ENCODE results near the gene PTPN23. TPM values are rescaled to one million over a fixed set of nuclear protein-coding genes. Genes with fewer than 3 reads are reported as not detected.
A peak's percentile ranks its signal among the peaks of the same experiment; 100 is the strongest.

The PTPN23 gene
- total and polyA plus RNA-seq, 2 experiments from 2014 or later = 14.3 to 48.8 TPM

DNA sequence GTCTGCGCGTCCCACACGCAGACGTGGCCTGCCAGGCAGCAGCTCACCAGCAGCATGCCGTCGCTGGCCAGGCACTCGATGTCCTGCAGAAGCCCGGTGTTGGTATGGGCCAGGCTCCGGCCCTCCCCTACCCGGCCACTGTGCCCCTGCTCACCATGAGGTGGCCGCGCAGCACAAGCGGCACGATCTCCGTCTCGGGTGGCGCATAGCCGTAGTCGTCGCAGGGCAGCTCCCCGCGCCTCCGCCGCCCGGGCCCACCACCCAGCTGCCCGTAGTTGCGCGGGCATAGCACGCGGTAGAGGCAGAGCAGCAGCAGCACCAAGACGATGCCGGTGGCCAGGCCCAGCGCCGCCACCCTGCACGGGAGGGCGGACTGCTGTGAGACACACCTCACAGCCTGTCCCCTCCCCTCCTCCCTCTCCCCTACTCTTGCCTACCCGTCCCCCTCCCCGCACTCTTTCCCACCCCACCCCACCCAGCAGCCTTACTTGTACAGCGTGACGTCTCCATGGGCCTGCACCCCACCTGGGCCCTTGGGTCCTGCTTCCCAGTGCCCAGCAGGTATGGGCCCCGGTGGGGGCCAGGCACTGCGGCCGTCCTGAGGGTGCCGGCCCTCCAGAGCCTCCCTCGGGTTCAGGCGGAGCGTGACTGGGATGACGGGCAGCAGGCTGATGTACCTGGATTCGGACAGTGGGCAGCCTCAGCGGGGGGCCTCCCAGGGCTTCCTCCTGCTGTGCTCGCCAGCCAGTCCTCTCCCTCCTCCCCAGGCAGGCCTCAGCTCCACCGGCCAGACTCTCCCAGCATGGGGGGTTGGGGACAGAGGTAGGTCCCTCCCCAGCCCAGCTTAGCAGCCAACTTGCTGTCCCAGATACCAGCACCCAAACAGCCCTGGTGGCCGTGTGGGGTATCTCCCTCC lies 37.6 kb downstream of the PTPN23 start:
- DNase-seq (ENCODE audit: low spot score) (no peak), ATAC-seq (peak; percentile 3; the same call in 2 of the 3 replicates)
- Histone ChIP-seq H3K4me1 (ENCODE audit: insufficient read depth) (no peaks in the 10 kb centered on the region), H3K79me2 (replicated peaks; ENCODE audit: insufficient read depth) (no peaks in the 10 kb centered on the region), H3F3A (replicated peaks; ENCODE audit: low read depth) (peaks cover 20% of the 10 kb centered on the region), H3K4me2 (no peak overlapping the region), H3K27me3 (ENCODE audit: insufficient read depth) (no peaks in the 10 kb centered on the region), H3K36me3 (ENCODE audit: insufficient read depth) (no peaks in the 10 kb centered on the region; the same call in 1 of the 2 replicates), H3K27ac (ENCODE audit: low read depth) (no peak overlapping the region), H2AFZ (no peak overlapping the region), H3K9me2 (ENCODE audit: insufficient read depth) (no peaks in the 10 kb centered on the region), H4K20me1 (replicated peaks; ENCODE audit: insufficient read depth) (0 out of 2 replicates have a peak, but pooled peaks cover 3% of the 10 kb centered on the region), H3K4me3 (no peak overlapping the region)
- H3K27ac Mint-ChIP-seq = no peak overlapping the region
- H3K27me3 Mint-ChIP-seq (ENCODE audit: insufficient read depth, low read depth, poor library complexity) = peaks cover 29% of the 10 kb centered on the region
- peaks cover 63% of the 10 kb centered on the region for H3K36me3 Mint-ChIP-seq (ENCODE audit: low read depth)
- TF ChIP-seq EZH2 (IDR thresholded peaks at IDR 0.05; ENCODE audit: low read depth, unreplicated experiment) = no peak
- TF ChIP-seq, protein P1, sequence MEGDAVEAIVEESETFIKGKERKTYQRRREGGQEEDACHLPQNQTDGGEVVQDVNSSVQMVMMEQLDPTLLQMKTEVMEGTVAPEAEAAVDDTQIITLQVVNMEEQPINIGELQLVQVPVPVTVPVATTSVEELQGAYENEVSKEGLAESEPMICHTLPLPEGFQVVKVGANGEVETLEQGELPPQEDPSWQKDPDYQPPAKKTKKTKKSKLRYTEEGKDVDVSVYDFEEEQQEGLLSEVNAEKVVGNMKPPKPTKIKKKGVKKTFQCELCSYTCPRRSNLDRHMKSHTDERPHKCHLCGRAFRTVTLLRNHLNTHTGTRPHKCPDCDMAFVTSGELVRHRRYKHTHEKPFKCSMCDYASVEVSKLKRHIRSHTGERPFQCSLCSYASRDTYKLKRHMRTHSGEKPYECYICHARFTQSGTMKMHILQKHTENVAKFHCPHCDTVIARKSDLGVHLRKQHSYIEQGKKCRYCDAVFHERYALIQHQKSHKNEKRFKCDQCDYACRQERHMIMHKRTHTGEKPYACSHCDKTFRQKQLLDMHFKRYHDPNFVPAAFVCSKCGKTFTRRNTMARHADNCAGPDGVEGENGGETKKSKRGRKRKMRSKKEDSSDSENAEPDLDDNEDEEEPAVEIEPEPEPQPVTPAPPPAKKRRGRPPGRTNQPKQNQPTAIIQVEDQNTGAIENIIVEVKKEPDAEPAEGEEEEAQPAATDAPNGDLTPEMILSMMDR (conservative IDR thresholded peaks at IDR 0.05; ENCODE audit: low read depth in 2 of 2) = peak in 1 of 2 experiments; percentile 32; a peak in 2 of 4 replicates
- H3K4me3 Mint-ChIP-seq = no peak overlapping the region
- peaks cover 19% of the 10 kb centered on the region for H3K4me1 Mint-ChIP-seq
- H3K9me3 Mint-ChIP-seq = peaks cover 11% of the 10 kb centered on the region

DNA sequence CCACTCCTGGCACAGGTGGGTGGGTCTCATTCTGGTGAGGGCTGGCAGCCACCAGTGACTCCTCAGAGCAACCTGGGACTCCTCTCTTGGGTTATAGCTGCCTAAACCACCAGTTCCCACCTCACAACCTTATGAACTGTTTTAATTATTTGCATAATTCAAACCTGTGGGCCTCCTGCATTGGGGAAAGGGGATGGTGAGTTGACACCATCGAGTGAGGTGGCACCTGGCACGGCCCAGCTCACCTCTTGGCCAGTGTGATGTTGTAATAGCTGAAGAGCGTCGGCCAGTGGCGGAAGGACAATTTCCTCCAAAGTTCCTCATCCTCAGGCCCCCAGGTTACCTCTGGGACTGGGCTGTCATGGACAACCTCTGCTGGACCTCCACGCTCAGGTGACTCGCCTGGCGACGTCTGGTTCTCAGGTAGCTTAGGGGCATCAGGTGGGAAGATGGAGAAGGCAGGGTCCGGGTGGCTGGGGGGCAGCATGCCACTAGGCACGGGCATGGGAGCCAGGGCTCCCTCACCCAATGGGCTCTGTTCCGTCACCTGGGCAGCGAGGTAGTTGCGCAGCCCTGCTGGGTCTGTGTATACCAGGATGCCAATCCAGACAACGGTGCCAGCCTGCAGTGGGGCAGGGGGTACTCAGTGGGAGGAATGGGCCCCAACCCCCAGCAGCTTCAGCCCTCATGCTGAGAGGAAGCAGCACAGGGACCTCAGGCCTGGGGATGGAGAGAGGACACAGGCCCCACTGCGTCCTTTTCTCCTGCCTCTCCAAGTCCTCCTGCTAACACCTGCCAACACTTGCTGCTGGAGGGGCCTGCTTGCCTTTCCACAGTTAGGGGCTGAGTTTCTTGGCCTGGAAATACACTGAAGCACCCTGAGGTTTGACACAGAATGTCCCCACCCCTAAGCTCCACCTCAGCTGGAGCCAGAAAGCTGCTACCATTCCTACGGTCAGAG lies 38.5 kb downstream of the PTPN23 start:
- H3K36me3 ChIP-seq (ENCODE audit: insufficient read depth) = no peaks in the 10 kb centered on the region; the same call in 1 of the 2 replicates
- no peaks in the 10 kb centered on the region for H3K79me2 ChIP-seq (replicated peaks; ENCODE audit: insufficient read depth)
- no peak overlapping the region for H3K4me3 Mint-ChIP-seq
- no peak for DNase-seq (ENCODE audit: low spot score)
- H3K27me3 ChIP-seq (ENCODE audit: insufficient read depth) = no peaks in the 10 kb centered on the region
- peaks cover 19% of the 10 kb centered on the region for H3K4me1 Mint-ChIP-seq
- peaks cover 29% of the 10 kb centered on the region for H3K27me3 Mint-ChIP-seq (ENCODE audit: insufficient read depth, low read depth, poor library complexity)
- no peak overlapping the region for H3K4me3 ChIP-seq
- peaks cover 56% of the 10 kb centered on the region for H3K36me3 Mint-ChIP-seq (ENCODE audit: low read depth)
- no peaks in the 10 kb centered on the region for H3K4me1 ChIP-seq (ENCODE audit: insufficient read depth)
- no peak overlapping the region for H3K27ac ChIP-seq (ENCODE audit: low read depth)
- 0 out of 2 replicates have a peak, but pooled peaks cover 3% of the 10 kb centered on the region for H4K20me1 ChIP-seq (replicated peaks; ENCODE audit: insufficient read depth)
- H3K27ac Mint-ChIP-seq = no peak overlapping the region
- H3K4me2 ChIP-seq = no peak overlapping the region
- H2AFZ ChIP-seq = no peak overlapping the region
- no peaks in the 10 kb centered on the region for H3K9me2 ChIP-seq (ENCODE audit: insufficient read depth)
- ATAC-seq = no peak
- H3K9me3 Mint-ChIP-seq = peaks cover 11% of the 10 kb centered on the region
- peaks cover 19% of the 10 kb centered on the region for H3F3A ChIP-seq (replicated peaks; ENCODE audit: low read depth)
- TF ChIP-seq JUNB (IDR thresholded peaks at IDR 0.05; ENCODE audit: unreplicated experiment) = no peak
- TF ChIP-seq, protein P2, sequence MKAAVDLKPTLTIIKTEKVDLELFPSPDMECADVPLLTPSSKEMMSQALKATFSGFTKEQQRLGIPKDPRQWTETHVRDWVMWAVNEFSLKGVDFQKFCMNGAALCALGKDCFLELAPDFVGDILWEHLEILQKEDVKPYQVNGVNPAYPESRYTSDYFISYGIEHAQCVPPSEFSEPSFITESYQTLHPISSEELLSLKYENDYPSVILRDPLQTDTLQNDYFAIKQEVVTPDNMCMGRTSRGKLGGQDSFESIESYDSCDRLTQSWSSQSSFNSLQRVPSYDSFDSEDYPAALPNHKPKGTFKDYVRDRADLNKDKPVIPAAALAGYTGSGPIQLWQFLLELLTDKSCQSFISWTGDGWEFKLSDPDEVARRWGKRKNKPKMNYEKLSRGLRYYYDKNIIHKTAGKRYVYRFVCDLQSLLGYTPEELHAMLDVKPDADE (IDR thresholded peaks at IDR 0.05) = no peak
- no peak for TF ChIP-seq CREB1 (CRISPR knock-in tag; IDR thresholded peaks at IDR 0.05; ENCODE audit: low read depth)
- no peak for TF ChIP-seq ZNF331 (CRISPR knock-in tag; IDR thresholded peaks at IDR 0.05; ENCODE audit: low read depth)
- TF ChIP-seq, protein P1 (conservative IDR thresholded peaks at IDR 0.05; ENCODE audit: low read depth in 2 of 2) = no peak

Measured in GM23338 (cell line).